Left hindlimb (tissue), 1 donor: ENCODE data around the gene DYTN.
"Not testable (repeated sequence)": the region's sequence is repeated elsewhere in the genome, so short reads cannot be mapped to it uniquely, and the experiment has no call there.

Experiments
- DNase-seq: peaks from one replicate; pipeline ENCODE4 v3.0.0-alpha.2; 2018

DYTN gene

DNA sequence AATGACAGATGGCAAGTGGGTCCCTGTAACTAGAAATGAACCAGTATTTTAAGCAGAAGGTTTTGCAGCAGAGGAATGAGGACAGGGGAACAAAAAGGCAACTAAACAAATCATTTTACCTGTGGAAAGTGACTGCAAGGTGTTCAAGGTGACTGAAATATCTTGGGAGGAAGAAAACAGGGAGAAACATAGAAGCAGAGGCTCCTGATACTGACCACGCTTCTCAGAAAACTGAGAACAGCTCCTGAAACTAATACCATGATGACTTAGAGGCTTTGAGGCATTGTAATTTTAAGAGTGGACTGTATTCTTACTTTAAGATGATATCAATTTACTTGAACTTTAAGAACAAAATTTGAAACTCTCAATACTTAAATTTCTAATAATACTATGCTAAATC, at the start of gene DYTN:
TSS of gene DYTN (minus strand) at position 101 of the 400 bp plus-strand sequence. CDS start 117 bp downstream, outside the sequence.
- no peak for DNase-seq

- DNase-seq: no peak
These were observed 48.1 kb upstream of the DYTN start for GRCh38 chr2:206766057-206766930.

DNA sequence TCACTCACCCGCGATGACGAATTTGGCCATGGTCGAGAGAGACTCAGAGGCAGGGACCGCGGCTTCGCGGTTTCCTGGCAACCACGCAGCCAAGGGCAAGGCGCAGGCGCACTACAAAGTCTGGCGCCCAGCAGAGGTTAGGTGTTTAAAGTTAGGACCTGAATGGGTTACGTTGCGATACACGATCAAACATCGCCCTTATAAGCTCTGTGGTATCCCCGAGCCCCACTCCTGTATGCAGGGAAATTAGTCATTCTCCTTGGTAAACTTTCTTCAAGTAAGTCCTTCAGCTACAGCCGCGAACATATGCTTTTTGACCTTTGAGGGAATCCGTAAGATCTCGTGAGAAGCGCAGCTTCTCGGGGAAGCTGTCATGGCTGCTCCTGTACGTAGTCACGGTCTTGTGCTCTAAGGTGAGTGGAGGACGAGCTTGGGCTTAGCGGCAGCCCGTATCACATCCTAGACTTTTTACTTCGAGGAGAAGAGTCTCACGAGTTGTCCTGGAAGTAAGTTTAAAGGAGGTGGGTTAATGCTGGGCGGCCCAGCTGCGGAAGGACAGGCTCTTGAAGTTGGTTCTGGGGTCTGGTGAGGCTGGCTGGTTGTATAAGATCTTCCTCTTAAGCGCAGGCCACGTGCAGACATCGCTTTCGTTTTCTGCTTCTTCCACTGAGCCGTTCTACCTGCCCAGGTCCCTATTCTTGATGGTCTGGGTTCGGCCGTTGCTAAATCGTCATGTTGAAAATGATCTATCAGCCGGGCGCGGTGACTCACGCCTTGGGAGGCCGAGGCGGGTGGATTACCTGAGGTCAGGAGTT, 47.3 kb upstream of the DYTN start, which contains the start of the genes FASTKD2 and MDH1B:
TSS of gene FASTKD2 (plus strand) at position 365 of the 815 bp plus-strand sequence. CDS start 1,088 bp downstream, outside the sequence.
TSS of gene MDH1B (minus strand) at position 87 of the 815 bp plus-strand sequence. CDS start at position 30, 57 bp downstream.
- peak; percentile 93 for DNase-seq

GRCh38 chr2:206764673-206765241, 46.6 kb upstream of the DYTN start:
- no peak for DNase-seq

DNA sequence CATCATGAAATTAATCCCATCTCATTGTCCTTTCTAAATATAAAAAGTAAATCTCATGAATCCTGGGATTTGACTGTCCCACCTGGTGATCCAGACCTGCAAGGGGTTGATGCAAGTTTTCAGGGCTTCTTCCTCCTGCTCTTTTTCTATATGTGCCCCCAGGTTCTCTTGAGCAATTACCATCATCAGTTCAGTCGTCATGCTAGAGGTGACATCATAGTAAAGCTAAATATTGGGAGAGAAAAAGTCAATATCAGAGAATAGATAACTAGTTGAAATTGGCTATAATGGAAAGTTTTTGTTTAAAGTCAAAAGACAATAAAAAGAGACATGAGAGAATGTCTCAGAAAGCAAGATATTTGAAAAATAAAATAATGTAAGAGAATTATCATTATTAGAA, 38.6 kb upstream of the DYTN start:
- DNase-seq: no peak

GRCh38 chr2:206740800-206741199, 22.6 kb upstream of the DYTN start:
- DNase-seq: no peak

DNA sequence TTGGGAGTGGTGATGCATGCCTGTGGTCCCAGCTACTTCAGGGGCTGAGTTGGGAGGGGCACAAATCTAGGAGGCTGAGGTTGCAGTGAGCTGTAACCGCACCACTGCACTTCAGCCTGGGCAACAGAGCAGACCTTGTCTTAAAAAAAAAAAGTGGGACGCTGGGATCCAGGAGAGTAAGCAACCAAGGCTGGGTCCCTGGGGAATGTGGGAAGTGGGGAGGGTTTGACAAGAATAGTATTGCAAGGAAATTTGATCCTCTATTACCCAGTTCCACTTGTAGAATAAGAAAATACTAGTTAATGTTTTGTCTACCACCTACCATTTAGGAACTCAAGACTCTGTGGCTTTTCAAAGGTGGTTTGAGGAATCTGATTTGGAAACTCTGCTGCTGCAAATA, 21.1 kb upstream of the DYTN start:
- no peak for DNase-seq

DNA sequence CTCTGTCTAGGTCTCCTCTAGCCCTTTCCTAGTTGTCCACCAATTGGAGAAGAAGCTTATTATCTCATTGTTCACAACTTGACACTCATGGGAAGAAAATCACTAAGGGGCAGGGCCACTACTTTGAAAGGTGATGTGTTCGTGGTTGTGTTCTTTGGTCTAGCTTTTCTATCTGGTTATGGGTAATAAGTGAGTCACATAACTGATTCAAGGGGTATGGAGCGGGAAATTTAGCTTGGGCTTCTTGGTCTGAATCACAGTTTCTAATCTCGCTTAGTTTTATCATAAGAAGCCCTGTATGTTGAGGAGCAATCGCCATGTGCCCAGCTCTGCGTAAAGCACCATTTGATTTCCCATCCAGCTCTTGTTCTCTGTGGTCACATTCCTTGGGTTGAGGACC, 18.7 kb upstream of the DYTN start:
- no peak for DNase-seq

GRCh38 chr2:206733341-206733740, 15.1 kb upstream of the DYTN start:
- no peak for DNase-seq

GRCh38 chr2:206728277-206729199, 10.3 kb upstream of the DYTN start:
- no peak for DNase-seq

DNA sequence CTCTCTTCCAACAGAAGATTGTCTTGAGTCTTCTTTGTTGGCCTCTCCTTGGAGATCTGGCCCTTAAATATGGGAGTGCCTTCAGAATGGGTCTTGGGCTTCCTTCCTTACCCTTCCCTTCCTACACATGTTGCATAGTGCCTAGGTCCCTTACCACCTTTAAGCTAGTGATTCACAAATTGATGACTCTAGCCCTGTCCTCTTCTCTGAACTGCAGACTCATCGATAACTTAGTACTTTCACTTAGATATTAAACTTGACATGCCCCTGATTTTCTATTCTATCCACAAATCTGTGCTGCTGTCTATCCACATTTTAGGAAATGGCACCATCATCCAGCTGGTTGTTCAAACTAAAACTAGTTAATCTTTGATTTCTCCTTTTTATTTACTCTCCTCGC, 9.1 kb upstream of the DYTN start:
- DNase-seq: no peak

DNA sequence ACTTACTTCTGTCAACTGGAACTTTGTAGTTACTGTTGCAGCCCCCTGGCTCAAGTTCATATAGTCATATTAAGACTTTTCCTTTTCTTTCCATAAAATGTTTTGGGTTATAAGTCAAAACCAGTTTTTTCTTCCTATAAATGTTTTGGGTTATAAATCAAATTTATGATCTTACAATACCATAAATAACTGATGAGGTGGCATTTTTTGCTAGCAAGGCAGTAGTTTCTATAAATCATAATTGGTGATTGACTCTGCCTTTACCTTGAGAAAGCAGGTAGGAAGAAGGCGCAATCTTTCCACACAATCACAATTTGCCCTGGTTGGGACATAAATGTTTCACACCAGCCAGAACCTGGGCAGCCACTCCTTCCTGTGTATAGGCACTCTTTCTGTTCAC, 5.1 kb upstream of the DYTN start:
- no peak for DNase-seq

DNA sequence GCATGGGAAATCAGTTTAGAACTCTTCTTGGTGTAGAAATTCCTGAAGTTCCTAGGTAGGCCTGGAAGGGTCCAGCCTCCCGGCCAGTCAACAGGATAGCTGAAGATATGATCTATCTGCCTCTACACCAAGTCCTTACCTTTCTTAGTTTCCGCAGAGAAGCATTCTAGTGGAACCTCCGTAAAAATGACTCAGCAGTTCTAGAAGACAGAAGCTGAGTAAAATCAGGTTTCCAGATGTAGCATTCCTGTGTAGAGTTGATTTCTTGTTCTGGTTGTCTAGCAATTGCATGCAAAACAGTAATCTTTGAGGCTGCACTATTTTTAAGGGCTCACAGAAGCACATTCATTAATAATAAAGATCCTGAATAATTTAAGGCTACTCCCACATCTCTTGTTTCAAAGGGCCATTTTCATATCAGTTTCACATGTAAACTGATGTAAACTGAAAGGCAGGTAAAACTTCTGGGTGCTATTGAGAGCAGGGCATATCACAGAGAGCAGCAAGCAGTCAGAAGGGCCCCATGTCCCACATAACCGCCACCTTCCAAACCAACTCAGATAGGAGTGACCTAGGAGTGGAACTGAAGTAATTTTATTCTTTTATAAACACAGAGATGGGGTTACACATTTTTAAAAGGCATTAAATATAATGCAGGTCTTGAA, 3.2 kb upstream of the DYTN start:
- no peak for DNase-seq

GRCh38 chr2:206716623-206717022, 1.6 kb downstream of the DYTN start:
- no peak for DNase-seq

GRCh38 chr2:206715183-206715582, 3.0 kb downstream of the DYTN start:
- not testable (repeated sequence) for DNase-seq

DNA sequence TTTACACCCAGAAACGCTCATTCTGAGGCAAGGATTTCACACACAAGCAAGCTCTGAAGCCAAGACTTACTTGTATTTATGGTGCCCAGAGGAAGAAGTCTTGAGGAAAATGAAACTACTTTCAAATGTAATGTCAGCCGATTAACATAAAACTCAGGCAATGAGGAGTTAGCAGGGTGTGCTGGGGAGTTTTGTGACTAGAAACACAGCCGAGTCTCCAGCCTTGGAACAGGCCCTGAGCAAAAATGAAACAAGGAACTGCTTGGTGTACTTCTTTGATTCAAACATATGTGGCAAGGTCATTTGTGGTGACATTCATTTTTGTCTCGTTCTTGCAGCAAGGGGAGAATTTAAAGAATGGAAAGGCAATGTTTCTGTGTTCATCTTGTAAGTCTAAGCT, 4.5 kb downstream of the DYTN start:
- DNase-seq: no peak

DNA sequence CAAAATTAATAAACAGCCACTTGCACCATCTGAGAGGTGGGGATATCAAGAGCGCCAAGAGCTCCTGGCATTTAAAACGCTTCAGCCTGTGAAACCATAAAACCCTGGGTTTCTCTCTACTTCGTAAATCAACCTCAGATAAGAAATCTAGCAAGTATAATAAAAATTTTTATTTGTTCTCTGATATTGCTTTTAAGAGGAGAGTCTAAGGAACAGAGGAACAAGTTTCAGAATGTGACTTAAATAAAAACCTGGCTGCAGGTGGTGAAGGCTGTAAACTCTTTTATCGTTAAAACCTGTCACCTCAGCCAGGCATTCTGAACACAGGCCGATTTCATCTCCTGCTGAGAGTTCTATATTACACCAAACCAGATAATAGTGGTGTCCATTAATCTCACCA, 9.9 kb downstream of the DYTN start:
- no peak for DNase-seq

DNA sequence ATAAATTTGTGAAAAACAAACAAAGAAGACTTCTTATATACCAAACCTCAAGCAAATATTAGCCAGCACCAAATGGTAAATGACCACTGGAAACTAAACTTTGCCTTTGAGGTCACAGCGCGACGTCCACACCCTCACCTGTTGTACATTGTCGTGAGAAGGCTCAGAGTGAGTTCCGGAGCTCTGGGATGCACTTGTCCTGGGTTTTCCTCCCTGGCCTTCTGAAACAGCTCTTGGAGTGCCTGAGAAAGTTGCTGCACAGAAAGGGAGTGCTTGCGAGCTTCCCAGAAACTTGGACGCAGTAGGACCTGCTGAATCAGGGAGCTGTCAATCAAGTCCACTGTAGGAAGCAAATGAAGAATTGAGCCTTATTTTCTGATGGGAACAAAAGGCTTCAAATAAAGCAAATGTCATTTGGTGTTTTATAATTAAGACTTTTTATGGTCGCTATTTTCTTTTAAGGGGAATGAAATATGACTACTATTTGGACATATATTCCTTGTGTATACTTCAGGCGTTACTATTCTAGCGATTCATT, 11.0 kb downstream of the DYTN start:
- no peak for DNase-seq

GRCh38 chr2:206701952-206702605, 16.1 kb downstream of the DYTN start:
- DNase-seq: no peak

DNA sequence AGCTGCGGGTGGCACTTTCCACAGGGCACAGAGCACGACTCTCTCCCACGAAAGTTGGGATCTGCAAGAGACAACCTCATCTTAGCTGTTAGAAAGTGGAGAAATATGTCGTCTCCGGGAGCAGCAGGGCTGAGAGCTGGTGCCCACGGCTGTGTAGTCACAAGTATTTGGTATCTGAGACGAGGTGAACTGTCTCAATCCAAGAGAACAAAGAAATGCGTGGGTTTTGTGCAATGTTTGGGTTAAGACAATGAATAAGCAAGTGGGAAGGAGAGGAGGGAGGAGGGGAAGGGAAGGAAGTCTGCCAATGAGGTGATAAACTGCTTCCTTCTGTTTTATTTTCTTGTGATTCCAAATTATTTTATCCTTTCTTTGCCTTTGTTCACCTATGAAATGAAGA, 18.0 kb downstream of the DYTN start:
- no peak for DNase-seq

GRCh38 chr2:206698811-206699210, 19.4 kb downstream of the DYTN start:
- no peak for DNase-seq
